ENCODE data around the gene ERG28. TPM values are rescaled to one million over a fixed set of nuclear protein-coding genes. Genes with fewer than 3 reads are reported as not detected.

Gene ERG28
- polyA plus RNA-seq (2011; rRNA removed) (22.3 and 23.4 TPM in 2 replicates), polyA plus RNA-seq (2017; fragmentation: RNase III; extraction: RNeasy Plus Mini Kit Qiagen cat#74134 plus additional on column Dnase treatment) (14.0 to 19.1 TPM (median 18.8 TPM) in 3 replicates), polyA minus RNA-seq (2011; rRNA and poly(A)+ RNA removed) (7.6 and 10.4 TPM in 2 replicates)
- polyA plus RNA-seq (2012; cell fraction: cytosol; rRNA removed): 16.1 and 20.7 TPM in 2 replicates
- polyA plus RNA-seq (2012; cell fraction: nucleus; rRNA removed): 5.2 and 9.2 TPM in 2 replicates

GRCh38 chr14:75660630-75661498, at the start of gene ERG28, which contains the start of gene TTLL5:
Gene ERG28 (minus strand): TSS chr14:75660876. CDS start chr14:75657502, 3,374 bp downstream.
Gene TTLL5 (plus strand): TSS chr14:75661246. CDS start chr14:75663150, 1,904 bp downstream.
- peak; percentile 98 to 99 for ATAC-seq
- no peak for FAIRE-seq
- POLR2A ChIA-PET: interaction anchor here (0.6 to 1.4 kb wide), 9 partner anchors 14 to 555 kb away, joined by 3 to 9 read pairs (median 3); partner anchors contain the start of gene FLVCR2
- TF ChIP-seq REST (IDR thresholded peaks at IDR 0.05) (no peak), ESRRA (IDR thresholded peaks at IDR 0.05; ENCODE audit: borderline replicate concordance, low read length) (no peak), CHD2 (IDR thresholded peaks at IDR 0.05; ENCODE audit: low read length, partially characterized antibody) (no peak), MAX (IDR thresholded peaks at IDR 0.05) (peak; percentile 34), ZFP36 (IDR thresholded peaks at IDR 0.05; ENCODE audit: borderline replicate concordance, partially characterized antibody) (no peak), HMGXB4 (CRISPR knock-in tag; IDR thresholded peaks at IDR 0.05; ENCODE audit: borderline replicate concordance) (no peak), FOSL2 (IDR thresholded peaks at IDR 0.05) (no peak), FOSL2 (CRISPR knock-in tag; IDR thresholded peaks at IDR 0.05) (0 out of 2 replicates have a peak, but pooled peaks have one; percentile 14), HOXA7 (CRISPR knock-in tag; IDR thresholded peaks at IDR 0.05) (no peak), SMC3 (IDR thresholded peaks at IDR 0.05) (no peak), USF2 (IDR thresholded peaks at IDR 0.05) (no peak), NFE2L2 (conservative IDR thresholded peaks at IDR 0.05; ENCODE audit: low read length) (no peak), JUNB (IDR thresholded peaks at IDR 0.05) (no peak), CBX8 (IDR thresholded peaks at IDR 0.05) (no peak), MAZ (IDR thresholded peaks at IDR 0.05; ENCODE audit: borderline replicate concordance, low read depth, low read length) (no peak), BHLHE40 (IDR thresholded peaks at IDR 0.05; ENCODE audit: low read depth, low read length) (no peak), POLR2AphosphoS2 (conservative IDR thresholded peaks at IDR 0.05; ENCODE audit: low read length) (no peak), SREBF2 (IDR thresholded peaks at IDR 0.05) (no peak), HOXB5 (CRISPR knock-in tag; IDR thresholded peaks at IDR 0.05) (no peak), ATOH8 (CRISPR knock-in tag; IDR thresholded peaks at IDR 0.05; ENCODE audit: low read depth) (no peak), EHF (CRISPR knock-in tag; IDR thresholded peaks at IDR 0.05) (no peak), POLR2A (IDR thresholded peaks at IDR 0.05; ENCODE audit: low read length) (peak; percentile 73), ZC3H11A (IDR thresholded peaks at IDR 0.05) (no peak), HES2 (IDR thresholded peaks at IDR 0.05) (no peak), HEYL (CRISPR knock-in tag; IDR thresholded peaks at IDR 0.05) (no peak), HOXB13 (CRISPR knock-in tag; IDR thresholded peaks at IDR 0.05; ENCODE audit: low read depth) (no peak), PBX3 (IDR thresholded peaks at IDR 0.05) (peak; percentile 86), GATA3 (IDR thresholded peaks at IDR 0.05; ENCODE audit: borderline replicate concordance) (no peak), PHF8 (IDR thresholded peaks at IDR 0.05; ENCODE audit: borderline replicate concordance, low read depth) (peak; percentile 63; the same call in 1 of the 2 replicates), TP53 (CRISPR knock-in tag; IDR thresholded peaks at IDR 0.05) (no peak), NPAS2 (CRISPR knock-in tag; IDR thresholded peaks at IDR 0.05; ENCODE audit: borderline replicate concordance) (no peak)

More at GRCh38 chr14:75660630-75661498, at the start of gene ERG28, which contains the start of gene TTLL5:
- Histone ChIP-seq H3K4me3 (peak within 1 kb of the TSS; percentile 88), H3K27ac (peak within 1 kb of the TSS; percentile 80 to 87), H3K4me2 (peak within 1 kb of the TSS; percentile 94), H3K9me3 (no peaks in the 10 kb centered on the region), H3K4me1 (peaks cover 14% of the 10 kb centered on the region; the same call in 2 of the 3 replicates)
- WGBS (ENCODE audit: missing lambda C conversion rate): 1% methylated on average over 49 of the region's 60 CpGs
- CTCF ChIA-PET: interaction anchor here (0.6 to 13.9 kb wide), 8 partner anchors 13 to 322 kb away, joined by 3 to 546 read pairs (median 4); partner anchors contain the start of gene FLVCR2
- peak; percentile 99 for DNase-seq (ENCODE audit: low read depth in 1 of 2, low spot score in 1 of 2)
